Body of pancreas (tissue), 4 donors: ENCODE results near the gene CDH4.

Experiments used
- CTCF ChIP-seq, 7 experiments: fragments of 450-650 bp in 4 of 7; fragments of 200-600 bp in 3 of 7; sonication (generic) in 3 of 7; IDR thresholded peaks; one replicate each; pipeline ENCODE4 v1.5.1; 2016 to 2019; ENCODE audit warnings: antibody characterized with exemption in 7 of 7
- POLR2A ChIP-seq, 3 donors: fragments of 450-650 bp; IDR thresholded peaks; one replicate each; pipeline ENCODE4 v1.6.1; 2016; ENCODE audit warnings: antibody characterized with exemption in 3 of 3, mild to moderate bottlenecking in 2 of 3

GRCh38 chr20:61911824-61912223, 659.8 kb downstream of the CDH4 start:
- no peak for TF ChIP-seq CTCF (IDR thresholded peaks at IDR 0.05)
- TF ChIP-seq POLR2A (IDR thresholded peaks at IDR 0.05) = no peak
